HepG2 (cell line): ENCODE data around the gene TLE2. TPM values are rescaled to one million over a fixed set of nuclear protein-coding genes. Genes with fewer than 3 reads are reported as not detected.
A peak's percentile ranks its signal among the peaks of the same experiment; 100 is the strongest.

ENCODE experiments used
- ATM ChIP-seq: fragments of 450-650 bp; IDR thresholded peaks from 2 replicates; pipeline ENCODE4 v1.7.1; 2017; ENCODE audit warnings: mild to moderate bottlenecking, borderline replicate concordance
- HDAC1 ChIP-seq: sonication (generic); formaldehyde crosslinking; IDR thresholded peaks from 2 replicates; pipeline ENCODE4 v1.5.1; 2020; ENCODE audit warnings: mild to moderate bottlenecking, missing genetic modification reagents
- NCOA1 ChIP-seq: sonication (generic); formaldehyde crosslinking; IDR thresholded peaks from 2 replicates; pipeline ENCODE4 v1.9.0; 2021; ENCODE audit warnings: missing genetic modification reagents
- REXO4 ChIP-seq: sonication (generic); formaldehyde crosslinking; IDR thresholded peaks from 2 replicates; pipeline ENCODE4 v1.8.0; 2022; ENCODE audit warnings: missing genetic modification reagents, mild to moderate bottlenecking, borderline replicate concordance
- TGIF2 ChIP-seq: IDR thresholded peaks from 2 replicates; pipeline ENCODE4 v1.6.1; 2016; ENCODE audit warnings: control low read depth, missing compliant biosample characterization
- ZNF781 ChIP-seq: sonication (generic); formaldehyde crosslinking; IDR thresholded peaks from 2 replicates; pipeline ENCODE4 v1.5.1; 2020; ENCODE audit warnings: borderline replicate concordance, mild to moderate bottlenecking, missing genetic modification reagents; ENCODE audit errors: not compliant biosample characterization
- ZZZ3 ChIP-seq: sonication (generic); formaldehyde crosslinking; IDR thresholded peaks from 2 replicates; pipeline ENCODE4 v1.4.0; 2020; ENCODE audit warnings: missing genetic modification reagents, mild to moderate bottlenecking, borderline replicate concordance
- polyA plus RNA-seq, 8 experiments: library from polyadenylated mRNA; depleted of rRNA in 3 of 8; stranded (reverse) in 7 of 8; unstranded in 1 of 8; fragments of >200 nt; fragmentation: Illumina TruSeq in 4 of 8; extraction: Trizol in 4 of 8; gene quantifications; 2 replicates each; pipeline versions ENCODE4 v1.2.1 to v1.2.3, GENCODE V29; 2011 to 2016; ENCODE audit warnings: low read depth in 4 of 8, missing spikeins in 1 of 8, mixed read lengths in 1 of 8; ENCODE audit not compliant: insufficient read depth in 1 of 8
- total RNA-seq, 5 experiments: library from RNA; depleted of rRNA; stranded (reverse); fragments of >200 nt; fragmentation: Illumina TruSeq; extraction: Trizol; gene quantifications; 2 replicates each; pipeline ENCODE4 v1.2.3, GENCODE V29; 2016; ENCODE audit warnings: low read depth in 1 of 5
- TF ChIP-seq, protein P1 (sequence below): sonication (generic); formaldehyde crosslinking; IDR thresholded peaks from 2 replicates; pipeline ENCODE4 v1.5.1; 2020; ENCODE audit warnings: mild to moderate bottlenecking, moderate library complexity, missing genetic modification reagents
- TF ChIP-seq, protein P2 (sequence below): IDR thresholded peaks from 2 replicates; pipeline ENCODE4 v1.4.0; 2020; ENCODE audit warnings: mild to moderate bottlenecking, missing genetic modification reagents
- TF ChIP-seq, protein P3 (sequence below): sonication (generic); formaldehyde crosslinking; conservative IDR thresholded peaks from 2 replicates; pipeline ENCODE4 v1.8.0; 2022; ENCODE audit warnings: missing genetic modification reagents
- TF ChIP-seq, protein P4 (sequence below), 2 experiments: sonication (generic) in 1 of 2; formaldehyde crosslinking in 1 of 2; IDR thresholded peaks; 2 replicates each; pipeline versions ENCODE4 v1.4.0 to v1.6.1; 2016 to 2020; ENCODE audit warnings: borderline replicate concordance in 1 of 2, low read depth in 1 of 2, mild to moderate bottlenecking in 1 of 2, missing genetic modification reagents in 1 of 2

TLE2 gene
- total and polyA plus RNA-seq, 2 of the 13 experiments (the other 11 are each of a cell fraction or from before 2014, with no cell fraction given), result 0.07 to 0.81 TPM

DNA sequence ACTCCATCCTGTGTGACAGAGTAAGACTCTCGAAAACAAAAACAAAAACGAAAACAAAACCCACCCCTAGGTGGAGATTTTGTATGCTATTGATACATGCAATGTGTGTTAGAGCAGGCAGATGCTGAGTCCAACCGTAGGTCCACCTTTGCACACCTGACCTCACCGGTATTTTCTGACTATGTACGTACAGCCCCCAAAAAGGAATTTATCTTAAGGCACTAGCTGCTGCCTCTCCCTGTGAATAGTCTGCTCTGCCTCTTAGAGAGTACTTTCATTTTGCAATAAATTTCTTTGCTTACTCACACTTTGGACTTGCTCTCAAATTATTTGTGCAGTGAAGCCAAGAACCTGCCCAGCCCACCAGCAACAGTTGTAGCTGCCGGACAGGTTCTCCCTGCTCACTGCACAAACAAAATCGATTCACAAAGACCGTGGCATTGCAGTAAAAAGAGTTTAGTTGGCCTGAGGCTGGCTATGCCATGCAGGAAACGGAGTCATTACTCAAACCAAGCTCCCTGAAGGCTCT is 76.1 kb downstream of the TLE2 start (continued):
- TF ChIP-seq, protein P1, sequence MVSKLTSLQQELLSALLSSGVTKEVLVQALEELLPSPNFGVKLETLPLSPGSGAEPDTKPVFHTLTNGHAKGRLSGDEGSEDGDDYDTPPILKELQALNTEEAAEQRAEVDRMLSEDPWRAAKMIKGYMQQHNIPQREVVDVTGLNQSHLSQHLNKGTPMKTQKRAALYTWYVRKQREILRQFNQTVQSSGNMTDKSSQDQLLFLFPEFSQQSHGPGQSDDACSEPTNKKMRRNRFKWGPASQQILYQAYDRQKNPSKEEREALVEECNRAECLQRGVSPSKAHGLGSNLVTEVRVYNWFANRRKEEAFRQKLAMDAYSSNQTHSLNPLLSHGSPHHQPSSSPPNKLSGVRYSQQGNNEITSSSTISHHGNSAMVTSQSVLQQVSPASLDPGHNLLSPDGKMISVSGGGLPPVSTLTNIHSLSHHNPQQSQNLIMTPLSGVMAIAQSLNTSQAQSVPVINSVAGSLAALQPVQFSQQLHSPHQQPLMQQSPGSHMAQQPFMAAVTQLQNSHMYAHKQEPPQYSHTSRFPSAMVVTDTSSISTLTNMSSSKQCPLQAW (CRISPR knock-in tag), result 0 out of 2 replicates have a peak, but pooled peaks have one; percentile 12
- TF ChIP-seq ZZZ3, result no peak
- TF ChIP-seq, protein P2, sequence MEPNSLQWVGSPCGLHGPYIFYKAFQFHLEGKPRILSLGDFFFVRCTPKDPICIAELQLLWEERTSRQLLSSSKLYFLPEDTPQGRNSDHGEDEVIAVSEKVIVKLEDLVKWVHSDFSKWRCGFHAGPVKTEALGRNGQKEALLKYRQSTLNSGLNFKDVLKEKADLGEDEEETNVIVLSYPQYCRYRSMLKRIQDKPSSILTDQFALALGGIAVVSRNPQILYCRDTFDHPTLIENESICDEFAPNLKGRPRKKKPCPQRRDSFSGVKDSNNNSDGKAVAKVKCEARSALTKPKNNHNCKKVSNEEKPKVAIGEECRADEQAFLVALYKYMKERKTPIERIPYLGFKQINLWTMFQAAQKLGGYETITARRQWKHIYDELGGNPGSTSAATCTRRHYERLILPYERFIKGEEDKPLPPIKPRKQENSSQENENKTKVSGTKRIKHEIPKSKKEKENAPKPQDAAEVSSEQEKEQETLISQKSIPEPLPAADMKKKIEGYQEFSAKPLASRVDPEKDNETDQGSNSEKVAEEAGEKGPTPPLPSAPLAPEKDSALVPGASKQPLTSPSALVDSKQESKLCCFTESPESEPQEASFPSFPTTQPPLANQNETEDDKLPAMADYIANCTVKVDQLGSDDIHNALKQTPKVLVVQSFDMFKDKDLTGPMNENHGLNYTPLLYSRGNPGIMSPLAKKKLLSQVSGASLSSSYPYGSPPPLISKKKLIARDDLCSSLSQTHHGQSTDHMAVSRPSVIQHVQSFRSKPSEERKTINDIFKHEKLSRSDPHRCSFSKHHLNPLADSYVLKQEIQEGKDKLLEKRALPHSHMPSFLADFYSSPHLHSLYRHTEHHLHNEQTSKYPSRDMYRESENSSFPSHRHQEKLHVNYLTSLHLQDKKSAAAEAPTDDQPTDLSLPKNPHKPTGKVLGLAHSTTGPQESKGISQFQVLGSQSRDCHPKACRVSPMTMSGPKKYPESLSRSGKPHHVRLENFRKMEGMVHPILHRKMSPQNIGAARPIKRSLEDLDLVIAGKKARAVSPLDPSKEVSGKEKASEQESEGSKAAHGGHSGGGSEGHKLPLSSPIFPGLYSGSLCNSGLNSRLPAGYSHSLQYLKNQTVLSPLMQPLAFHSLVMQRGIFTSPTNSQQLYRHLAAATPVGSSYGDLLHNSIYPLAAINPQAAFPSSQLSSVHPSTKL (CRISPR knock-in tag), result no peak
- TF ChIP-seq, protein P3, sequence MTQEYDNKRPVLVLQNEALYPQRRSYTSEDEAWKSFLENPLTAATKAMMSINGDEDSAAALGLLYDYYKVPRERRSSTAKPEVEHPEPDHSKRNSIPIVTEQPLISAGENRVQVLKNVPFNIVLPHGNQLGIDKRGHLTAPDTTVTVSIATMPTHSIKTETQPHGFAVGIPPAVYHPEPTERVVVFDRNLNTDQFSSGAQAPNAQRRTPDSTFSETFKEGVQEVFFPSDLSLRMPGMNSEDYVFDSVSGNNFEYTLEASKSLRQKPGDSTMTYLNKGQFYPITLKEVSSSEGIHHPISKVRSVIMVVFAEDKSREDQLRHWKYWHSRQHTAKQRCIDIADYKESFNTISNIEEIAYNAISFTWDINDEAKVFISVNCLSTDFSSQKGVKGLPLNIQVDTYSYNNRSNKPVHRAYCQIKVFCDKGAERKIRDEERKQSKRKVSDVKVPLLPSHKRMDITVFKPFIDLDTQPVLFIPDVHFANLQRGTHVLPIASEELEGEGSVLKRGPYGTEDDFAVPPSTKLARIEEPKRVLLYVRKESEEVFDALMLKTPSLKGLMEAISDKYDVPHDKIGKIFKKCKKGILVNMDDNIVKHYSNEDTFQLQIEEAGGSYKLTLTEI (CRISPR knock-in tag), result no peak
- TF ChIP-seq ZNF781 (CRISPR knock-in tag), result no peak
- no peak for TF ChIP-seq NCOA1 (CRISPR knock-in tag)
- TF ChIP-seq, protein P4, sequence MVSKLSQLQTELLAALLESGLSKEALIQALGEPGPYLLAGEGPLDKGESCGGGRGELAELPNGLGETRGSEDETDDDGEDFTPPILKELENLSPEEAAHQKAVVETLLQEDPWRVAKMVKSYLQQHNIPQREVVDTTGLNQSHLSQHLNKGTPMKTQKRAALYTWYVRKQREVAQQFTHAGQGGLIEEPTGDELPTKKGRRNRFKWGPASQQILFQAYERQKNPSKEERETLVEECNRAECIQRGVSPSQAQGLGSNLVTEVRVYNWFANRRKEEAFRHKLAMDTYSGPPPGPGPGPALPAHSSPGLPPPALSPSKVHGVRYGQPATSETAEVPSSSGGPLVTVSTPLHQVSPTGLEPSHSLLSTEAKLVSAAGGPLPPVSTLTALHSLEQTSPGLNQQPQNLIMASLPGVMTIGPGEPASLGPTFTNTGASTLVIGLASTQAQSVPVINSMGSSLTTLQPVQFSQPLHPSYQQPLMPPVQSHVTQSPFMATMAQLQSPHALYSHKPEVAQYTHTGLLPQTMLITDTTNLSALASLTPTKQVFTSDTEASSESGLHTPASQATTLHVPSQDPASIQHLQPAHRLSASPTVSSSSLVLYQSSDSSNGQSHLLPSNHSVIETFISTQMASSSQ (IDR thresholded peaks at IDR 0.05; ENCODE audit: low read depth), result no peak
- TF ChIP-seq, protein P4 (CRISPR knock-in tag; IDR thresholded peaks at IDR 0.05; ENCODE audit: borderline replicate concordance), result no peak
- TF ChIP-seq HDAC1 (CRISPR knock-in tag), result 0 out of 2 replicates have a peak, but pooled peaks have one; percentile 35
- no peak for TF ChIP-seq REXO4 (CRISPR knock-in tag)
- TF ChIP-seq ATM, result no peak
- no peak for TF ChIP-seq TGIF2
